GM10847 (cell line): ENCODE results near the gene PSTPIP2.

Experiments
- POLR2A ChIP-seq: IDR thresholded peaks from 2 replicates; pipeline ENCODE4 v1.6.1; 2011; ENCODE audit not compliant: insufficient read length; ENCODE audit errors: extremely low read depth

Gene PSTPIP2

DNA sequence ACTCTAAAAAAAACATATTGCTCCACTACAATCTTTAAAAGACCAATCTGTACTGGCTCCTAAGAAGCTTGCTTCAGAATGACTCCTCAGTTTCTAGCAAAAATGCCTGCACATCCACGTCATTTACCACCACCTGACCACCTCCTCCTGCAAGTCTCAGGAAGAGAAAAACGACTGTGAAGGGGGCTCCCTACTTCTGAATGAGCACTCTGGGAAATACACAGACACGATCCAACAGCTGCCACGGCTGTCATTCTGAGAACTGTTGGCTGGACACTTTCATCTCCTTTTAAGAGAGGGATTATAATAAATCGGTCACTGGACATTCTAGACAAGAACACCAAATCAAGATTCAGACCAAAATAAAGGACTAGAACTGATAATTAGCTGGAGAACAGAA lies 126.4 kb downstream of the PSTPIP2 start:
- no peak for TF ChIP-seq POLR2A

DNA sequence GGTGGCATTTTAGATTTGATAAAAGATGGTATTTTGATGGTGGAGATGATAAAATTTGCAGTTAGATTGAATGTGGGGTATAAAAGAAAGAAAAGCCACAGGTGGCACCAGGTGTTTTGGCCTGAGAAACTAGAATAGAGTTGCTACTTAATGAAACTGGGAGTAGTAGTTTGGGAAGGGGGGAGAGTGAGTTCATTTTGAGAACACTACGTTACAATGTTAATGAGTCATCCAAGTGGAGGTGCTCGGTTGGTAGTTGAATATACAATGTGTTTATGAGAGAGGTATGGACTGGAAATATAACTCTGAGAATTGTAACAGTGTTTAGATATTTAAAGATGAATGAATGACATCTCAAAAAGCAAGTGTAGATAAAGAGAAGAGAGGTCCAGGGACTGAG lies 131.3 kb downstream of the PSTPIP2 start:
- no peak for TF ChIP-seq POLR2A

- no peak for TF ChIP-seq POLR2A
Measured at GRCh38 chr18:45939236-45939635, 132.8 kb downstream of the PSTPIP2 start.

- TF ChIP-seq POLR2A = no peak
Measured at GRCh38 chr18:45938488-45938935, 133.5 kb downstream of the PSTPIP2 start.

DNA sequence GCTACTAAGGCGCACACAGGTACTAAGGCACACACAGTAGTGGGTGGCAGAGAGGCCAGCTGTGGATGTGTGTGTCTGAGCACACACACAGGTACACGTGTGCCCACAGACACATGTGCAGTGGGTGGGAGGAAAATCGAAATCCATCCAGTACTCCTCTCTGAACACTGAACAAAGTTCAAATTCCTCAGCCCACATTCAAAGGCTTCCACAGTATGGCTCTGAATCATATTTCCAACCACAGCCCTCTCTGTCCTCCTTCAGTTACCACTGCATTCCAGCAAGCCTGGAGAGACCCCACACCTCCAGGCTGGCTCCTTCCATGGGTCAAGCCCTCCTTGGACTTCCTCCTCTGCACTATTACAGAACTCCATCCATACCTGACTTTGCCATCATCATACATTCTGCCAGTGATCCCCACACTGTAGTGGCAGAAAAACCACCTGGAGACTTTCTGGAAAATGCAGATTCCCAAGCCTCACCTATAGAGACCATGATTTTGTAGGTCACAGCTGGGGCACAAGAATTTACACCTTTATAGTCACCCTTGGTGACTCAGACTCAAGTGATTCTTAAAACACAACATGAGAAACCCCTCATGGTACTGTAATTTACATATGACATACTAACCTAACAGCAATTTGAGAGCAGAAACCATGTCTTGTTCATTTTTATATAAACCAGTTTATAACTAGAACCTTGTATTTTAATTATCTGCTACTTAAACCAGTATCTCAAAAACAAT lies 136.3 kb downstream of the PSTPIP2 start:
- TF ChIP-seq POLR2A = no peak
